ENCODE data around the gene HSPA12A.

- TF ChIP-seq TRIM28 (IDR thresholded peaks at IDR 0.05; ENCODE audit: borderline replicate concordance, low read length) (no peak), ZNF398 (tag by site-specific recombination; IDR thresholded peaks at IDR 0.05) (no peak), ZNF184 (tag by site-specific recombination; IDR thresholded peaks at IDR 0.05) (no peak), ZNF776 (tag by site-specific recombination; IDR thresholded peaks at IDR 0.05; ENCODE audit: borderline replicate concordance) (no peak), ZNF677 (tag by site-specific recombination; IDR thresholded peaks at IDR 0.05) (no peak), CTCF (tag by site-specific recombination; IDR thresholded peaks at IDR 0.05) (no peak), REST (tag by site-specific recombination; IDR thresholded peaks at IDR 0.05) (no peak), SETDB1 (IDR thresholded peaks at IDR 0.05; ENCODE audit: insufficient read length, low read length) (no peak), ZNF155 (tag by site-specific recombination; IDR thresholded peaks at IDR 0.05) (no peak), AEBP2 (tag by site-specific recombination; IDR thresholded peaks at IDR 0.05; ENCODE audit: borderline replicate concordance) (no peak), ZNF302 (tag by site-specific recombination; IDR thresholded peaks at IDR 0.05; ENCODE audit: low read depth) (no peak), ZNF274 (IDR thresholded peaks at IDR 0.05; ENCODE audit: low read length) (no peak), ZNF274 (tag by site-specific recombination; IDR thresholded peaks at IDR 0.05; ENCODE audit: borderline replicate concordance) (no peak)
These were observed 71.7 kb downstream of the HSPA12A start for GRCh38 chr10:116670706-116671105.

Measured in HEK293 (cell line).